Measurements from ENCODE around the gene TAB3.

TAB3 gene

DNA sequence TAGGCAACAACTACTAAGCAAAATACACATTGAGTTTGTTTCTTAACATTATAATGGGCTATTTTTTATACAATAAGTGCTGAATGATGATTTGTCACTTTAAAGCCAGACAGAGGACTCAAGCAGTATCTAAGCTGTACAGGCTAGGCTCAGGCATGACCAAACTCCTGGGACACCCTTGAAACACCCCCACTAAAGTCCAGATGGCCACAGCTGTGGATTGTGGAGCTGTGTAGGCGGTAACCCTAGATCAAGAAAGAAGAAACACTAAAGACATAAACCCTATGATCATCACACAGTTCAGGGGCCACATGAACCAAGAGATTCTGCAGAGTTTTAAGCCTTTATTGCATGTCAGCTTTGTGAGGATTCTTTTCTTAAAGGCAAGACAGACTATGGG lies 25.1 kb downstream of the TAB3 start:
- Histone ChIP-seq H3K9me3 (replicated peaks; ENCODE audit: low read length) (no peaks in the 10 kb centered on the region), H3K9ac (ENCODE audit: low read depth, low read length) (no peak overlapping the region), H3K36me3 (ENCODE audit: insufficient read depth, low read length) (no peaks in the 10 kb centered on the region), H3K4me3 (ENCODE audit: low read length) (no peak overlapping the region), H3K4me1 (ENCODE audit: control insufficient read depth, insufficient read depth, low read length) (no peaks in the 10 kb centered on the region), H3K27me3 (ENCODE audit: control insufficient read depth, insufficient read depth, low read length) (no peaks in the 10 kb centered on the region), H3K4me2 (ENCODE audit: low read length) (no peak overlapping the region)

DNA sequence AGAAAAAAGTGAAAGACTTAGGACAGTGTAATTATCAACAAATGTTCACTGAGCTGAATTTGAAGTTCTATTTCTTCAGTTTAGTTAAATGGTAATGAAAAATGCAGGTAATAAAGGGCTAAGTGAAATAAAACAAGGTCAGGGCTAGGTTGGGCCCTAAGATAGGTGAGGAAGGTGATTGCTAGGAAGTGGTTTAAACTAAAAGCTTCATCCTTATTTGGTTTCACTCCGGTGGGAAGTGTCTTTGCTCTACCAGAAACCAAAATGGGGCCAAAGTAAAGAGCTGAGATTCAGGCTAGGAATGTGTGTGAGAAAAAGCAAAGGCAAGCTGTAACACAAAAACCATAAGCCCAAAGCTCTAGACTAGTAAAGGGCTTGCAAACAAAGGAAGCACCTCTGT lies 31.0 kb downstream of the TAB3 start:
- no peak overlapping the region for H3K9ac ChIP-seq (ENCODE audit: low read depth, low read length)
- no peaks in the 10 kb centered on the region for H3K27me3 ChIP-seq (ENCODE audit: control insufficient read depth, insufficient read depth, low read length)
- H3K4me1 ChIP-seq (ENCODE audit: control insufficient read depth, insufficient read depth, low read length) = no peaks in the 10 kb centered on the region
- H3K9me3 ChIP-seq (replicated peaks; ENCODE audit: low read length) = no peaks in the 10 kb centered on the region
- H3K4me3 ChIP-seq (ENCODE audit: low read length) = no peak overlapping the region
- no peak overlapping the region for H3K4me2 ChIP-seq (ENCODE audit: low read length)
- peaks cover 12% of the 10 kb centered on the region for H3K36me3 ChIP-seq (ENCODE audit: insufficient read depth, low read length)

DNA sequence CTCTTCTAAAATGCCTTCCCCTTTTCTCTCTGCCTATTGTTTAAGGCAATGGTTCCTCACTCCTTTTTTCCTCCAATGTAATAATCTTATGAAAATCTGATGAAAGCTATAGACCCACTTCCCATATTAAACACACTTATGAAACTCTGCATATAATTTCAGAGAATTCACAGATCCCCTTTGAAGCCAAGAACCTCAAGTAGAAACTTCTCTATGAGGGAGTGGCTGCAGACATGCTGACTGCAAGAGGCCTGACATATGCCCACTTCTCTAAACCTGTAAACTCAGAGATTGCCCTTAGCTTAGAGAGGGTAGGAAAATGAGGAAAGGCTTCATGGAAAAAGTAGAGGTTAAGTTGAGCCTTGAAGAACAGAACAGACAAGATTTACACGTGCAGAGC lies 37.6 kb downstream of the TAB3 start:
- Histone ChIP-seq H3K9ac (ENCODE audit: low read depth, low read length) (no peak overlapping the region), H3K4me3 (ENCODE audit: low read length) (no peak overlapping the region), H3K36me3 (ENCODE audit: insufficient read depth, low read length) (peaks cover 12% of the 10 kb centered on the region), H3K9me3 (replicated peaks; ENCODE audit: low read length) (no peaks in the 10 kb centered on the region), H3K4me2 (ENCODE audit: low read length) (no peak overlapping the region), H3K4me1 (ENCODE audit: control insufficient read depth, insufficient read depth, low read length) (no peaks in the 10 kb centered on the region), H3K27me3 (ENCODE audit: control insufficient read depth, insufficient read depth, low read length) (no peaks in the 10 kb centered on the region)

DNA sequence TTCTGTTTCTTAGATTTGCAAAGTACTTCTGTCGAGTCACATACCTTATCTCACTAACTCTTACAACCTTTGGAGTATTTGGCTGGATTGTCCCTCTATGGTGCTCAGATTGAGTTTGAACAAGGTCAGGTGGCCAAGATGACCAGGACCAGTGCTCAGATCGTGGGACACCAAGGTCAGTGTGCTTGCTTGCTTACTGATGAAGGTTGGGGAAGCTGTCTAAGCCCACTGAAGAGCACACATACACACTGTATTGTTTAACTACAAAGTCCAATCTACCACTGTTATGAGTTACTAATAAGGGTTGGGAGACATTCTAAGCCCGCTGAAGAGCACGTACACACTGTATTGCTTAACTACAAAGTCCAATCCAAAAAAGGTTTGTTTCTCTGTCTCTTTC lies 53.7 kb downstream of the TAB3 start:
- no peaks in the 10 kb centered on the region for H3K27me3 ChIP-seq (ENCODE audit: control insufficient read depth, insufficient read depth, low read length)
- H3K4me1 ChIP-seq (ENCODE audit: control insufficient read depth, insufficient read depth, low read length) = no peaks in the 10 kb centered on the region
- no peak overlapping the region for H3K4me2 ChIP-seq (ENCODE audit: low read length)
- H3K9me3 ChIP-seq (replicated peaks; ENCODE audit: low read length) = no peaks in the 10 kb centered on the region
- H3K4me3 ChIP-seq (ENCODE audit: low read length) = no peak overlapping the region
- peaks cover 4% of the 10 kb centered on the region for H3K36me3 ChIP-seq (ENCODE audit: insufficient read depth, low read length)
- no peak overlapping the region for H3K9ac ChIP-seq (ENCODE audit: low read depth, low read length)

DNA sequence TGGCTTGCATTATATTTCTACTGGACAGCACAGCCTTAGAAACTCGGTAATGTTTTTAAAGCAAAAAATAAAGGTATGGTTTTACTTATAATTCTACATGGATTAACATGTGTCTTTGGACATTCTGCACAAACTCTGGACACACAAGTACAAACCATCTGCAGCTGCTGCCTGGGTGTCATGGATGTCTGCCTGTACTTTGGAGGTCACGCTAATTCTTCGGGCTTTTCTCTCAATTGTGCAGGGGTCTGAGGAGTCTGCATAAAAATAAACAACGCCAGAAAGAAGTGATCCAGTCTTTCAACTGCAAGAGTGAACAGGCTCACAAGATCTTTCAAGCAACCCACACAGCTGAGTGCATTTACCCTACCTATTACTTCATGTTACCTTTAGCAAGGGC lies 55.2 kb downstream of the TAB3 start:
- Histone ChIP-seq H3K9ac (ENCODE audit: low read depth, low read length) (no peak overlapping the region), H3K4me2 (ENCODE audit: low read length) (no peak overlapping the region), H3K36me3 (ENCODE audit: insufficient read depth, low read length) (peaks cover 4% of the 10 kb centered on the region), H3K9me3 (replicated peaks; ENCODE audit: low read length) (no peaks in the 10 kb centered on the region), H3K27me3 (ENCODE audit: control insufficient read depth, insufficient read depth, low read length) (no peaks in the 10 kb centered on the region), H3K4me3 (ENCODE audit: low read length) (no peak overlapping the region), H3K4me1 (ENCODE audit: control insufficient read depth, insufficient read depth, low read length) (no peaks in the 10 kb centered on the region)

DNA sequence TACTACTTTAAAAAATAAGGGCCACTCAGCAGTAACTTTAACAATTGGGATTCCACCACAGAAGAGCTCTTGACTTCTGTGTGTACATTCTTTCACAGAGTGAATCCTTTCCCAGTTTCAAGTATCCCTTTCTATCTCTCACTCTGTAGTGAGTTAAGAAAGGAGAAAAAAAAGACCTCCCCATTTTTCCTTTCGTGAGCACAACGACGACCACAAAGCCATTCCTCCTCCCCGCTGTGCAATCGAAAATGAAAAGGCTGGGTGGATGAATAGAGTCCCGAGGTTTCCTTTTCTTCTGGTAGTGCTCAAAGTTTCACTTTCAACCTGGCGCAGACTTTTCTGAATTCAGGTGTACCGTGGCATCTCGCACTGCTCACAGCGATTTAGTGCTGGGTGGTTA lies 58.0 kb downstream of the TAB3 start:
- H3K36me3 ChIP-seq (ENCODE audit: insufficient read depth, low read length) = peaks cover 4% of the 10 kb centered on the region
- H3K4me2 ChIP-seq (ENCODE audit: low read length) = no peak overlapping the region
- no peaks in the 10 kb centered on the region for H3K4me1 ChIP-seq (ENCODE audit: control insufficient read depth, insufficient read depth, low read length)
- no peaks in the 10 kb centered on the region for H3K9me3 ChIP-seq (replicated peaks; ENCODE audit: low read length)
- H3K9ac ChIP-seq (ENCODE audit: low read depth, low read length) = no peak overlapping the region
- no peaks in the 10 kb centered on the region for H3K27me3 ChIP-seq (ENCODE audit: control insufficient read depth, insufficient read depth, low read length)
- H3K4me3 ChIP-seq (ENCODE audit: low read length) = no peak overlapping the region

DNA sequence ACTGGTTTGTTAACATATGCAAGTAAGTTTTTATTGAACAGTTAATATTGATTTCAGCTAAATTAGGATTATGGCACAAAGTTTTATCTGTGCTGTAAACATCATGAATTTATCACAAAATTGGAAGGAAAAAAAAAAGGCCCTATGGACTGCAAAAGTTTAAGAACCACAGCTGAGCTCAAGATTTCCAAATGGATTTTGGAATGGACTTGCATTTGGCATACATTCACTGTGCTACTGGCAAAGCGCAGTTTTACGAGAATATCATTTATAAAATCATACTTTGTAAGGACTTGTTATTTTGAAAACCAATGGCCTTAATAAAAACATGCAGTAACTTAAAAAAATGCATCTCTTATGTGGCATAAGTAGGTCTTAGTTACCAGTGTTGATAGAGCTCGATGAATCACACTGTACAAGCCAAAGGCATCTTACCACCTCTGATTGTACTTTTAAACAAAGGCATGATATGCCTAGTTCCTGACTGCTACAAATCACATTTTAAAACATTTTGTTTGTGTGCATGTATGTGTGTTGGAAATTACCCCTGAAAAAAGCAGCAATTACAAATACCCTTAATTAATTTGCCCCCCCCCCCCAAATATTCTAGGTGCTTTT lies 58.6 kb downstream of the TAB3 start:
- Histone ChIP-seq H3K9me3 (replicated peaks; ENCODE audit: low read length) (no peaks in the 10 kb centered on the region), H3K36me3 (ENCODE audit: insufficient read depth, low read length) (peaks cover 4% of the 10 kb centered on the region), H3K4me2 (ENCODE audit: low read length) (no peak overlapping the region), H3K4me1 (ENCODE audit: control insufficient read depth, insufficient read depth, low read length) (no peaks in the 10 kb centered on the region), H3K27me3 (ENCODE audit: control insufficient read depth, insufficient read depth, low read length) (no peaks in the 10 kb centered on the region), H3K9ac (ENCODE audit: low read depth, low read length) (no peak overlapping the region), H3K4me3 (ENCODE audit: low read length) (no peak overlapping the region)

DNA sequence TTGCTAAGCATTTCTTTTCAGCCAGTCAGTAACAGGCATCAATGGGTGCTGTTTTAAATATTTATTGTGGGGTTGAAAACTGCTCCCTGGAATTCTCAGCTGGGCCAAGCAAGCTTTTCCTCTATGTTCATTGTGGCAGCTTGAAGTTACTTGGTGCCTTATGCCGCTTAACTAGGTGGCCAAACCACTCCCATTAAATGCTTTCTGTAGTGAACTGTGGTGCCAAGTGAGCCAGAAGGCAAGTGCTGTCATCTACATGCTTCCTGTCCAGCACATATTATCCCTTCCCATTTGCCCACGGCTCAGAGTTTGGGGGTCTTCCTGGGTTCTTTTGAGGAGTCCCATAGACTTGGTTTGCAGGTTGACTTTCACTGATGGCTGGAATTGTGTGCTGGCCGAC lies 64.8 kb downstream of the TAB3 start:
- Histone ChIP-seq H3K4me1 (ENCODE audit: control insufficient read depth, insufficient read depth, low read length) (no peaks in the 10 kb centered on the region), H3K9ac (ENCODE audit: low read depth, low read length) (no peak overlapping the region), H3K9me3 (replicated peaks; ENCODE audit: low read length) (no peaks in the 10 kb centered on the region), H3K4me2 (ENCODE audit: low read length) (no peak overlapping the region), H3K27me3 (ENCODE audit: control insufficient read depth, insufficient read depth, low read length) (no peaks in the 10 kb centered on the region), H3K36me3 (ENCODE audit: insufficient read depth, low read length) (no peaks in the 10 kb centered on the region), H3K4me3 (ENCODE audit: low read length) (no peak overlapping the region)

DNA sequence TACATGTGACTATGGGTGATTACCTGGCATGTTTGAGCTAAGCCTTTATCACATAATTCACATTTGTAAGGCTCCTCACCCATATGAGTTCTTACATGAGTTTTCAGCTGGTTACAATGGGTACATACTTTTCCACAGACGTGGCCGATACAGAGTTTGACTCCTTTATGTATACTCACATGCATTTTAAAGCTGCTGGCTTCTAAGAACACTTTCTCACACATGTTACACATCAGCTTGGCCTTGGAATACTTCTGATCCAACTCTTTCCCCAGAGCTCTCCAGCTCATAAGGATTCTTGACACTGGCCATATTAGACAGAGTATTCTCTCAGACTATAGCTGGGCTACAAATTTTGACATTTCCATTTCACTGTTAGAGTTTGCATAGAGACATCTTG lies 66.3 kb downstream of the TAB3 start:
- H3K9ac ChIP-seq (ENCODE audit: low read depth, low read length) = no peak overlapping the region
- H3K4me1 ChIP-seq (ENCODE audit: control insufficient read depth, insufficient read depth, low read length) = no peaks in the 10 kb centered on the region
- H3K9me3 ChIP-seq (replicated peaks; ENCODE audit: low read length) = no peaks in the 10 kb centered on the region
- no peaks in the 10 kb centered on the region for H3K27me3 ChIP-seq (ENCODE audit: control insufficient read depth, insufficient read depth, low read length)
- H3K4me3 ChIP-seq (ENCODE audit: low read length) = no peak overlapping the region
- H3K36me3 ChIP-seq (ENCODE audit: insufficient read depth, low read length) = no peaks in the 10 kb centered on the region
- H3K4me2 ChIP-seq (ENCODE audit: low read length) = no peak overlapping the region

DNA sequence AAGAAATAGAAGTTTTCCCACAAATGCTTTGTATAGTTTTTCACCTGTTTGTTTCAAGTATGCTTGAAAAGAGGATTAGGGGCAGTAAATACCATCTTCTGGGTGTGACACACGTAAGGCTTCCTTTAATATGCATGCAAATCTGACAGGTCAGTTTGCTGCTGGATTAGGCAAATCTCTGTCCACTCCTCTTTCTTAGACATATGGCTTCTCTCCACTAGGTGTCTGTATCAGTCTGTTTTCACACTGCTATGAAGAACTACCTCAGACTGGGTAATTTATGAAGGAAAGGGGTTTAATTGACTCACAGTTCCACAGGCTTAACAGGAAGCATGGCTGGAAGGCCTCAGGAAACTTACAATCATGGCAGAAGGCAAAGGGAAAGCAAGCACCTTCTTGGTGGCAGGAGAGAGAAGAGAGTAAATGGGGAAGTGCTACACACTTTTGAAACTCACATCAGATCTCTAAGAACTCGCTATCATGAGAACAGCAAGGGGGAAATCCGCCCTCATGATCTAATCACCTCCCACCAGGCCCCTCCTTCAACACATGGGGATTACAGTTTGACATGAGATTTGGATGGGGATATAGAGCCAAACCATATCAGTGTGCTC lies 66.9 kb downstream of the TAB3 start:
- H3K4me3 ChIP-seq (ENCODE audit: low read length) = no peak overlapping the region
- no peaks in the 10 kb centered on the region for H3K27me3 ChIP-seq (ENCODE audit: control insufficient read depth, insufficient read depth, low read length)
- H3K9ac ChIP-seq (ENCODE audit: low read depth, low read length) = no peak overlapping the region
- no peaks in the 10 kb centered on the region for H3K4me1 ChIP-seq (ENCODE audit: control insufficient read depth, insufficient read depth, low read length)
- H3K36me3 ChIP-seq (ENCODE audit: insufficient read depth, low read length) = no peaks in the 10 kb centered on the region
- H3K4me2 ChIP-seq (ENCODE audit: low read length) = no peak overlapping the region
- no peaks in the 10 kb centered on the region for H3K9me3 ChIP-seq (replicated peaks; ENCODE audit: low read length)

DNA sequence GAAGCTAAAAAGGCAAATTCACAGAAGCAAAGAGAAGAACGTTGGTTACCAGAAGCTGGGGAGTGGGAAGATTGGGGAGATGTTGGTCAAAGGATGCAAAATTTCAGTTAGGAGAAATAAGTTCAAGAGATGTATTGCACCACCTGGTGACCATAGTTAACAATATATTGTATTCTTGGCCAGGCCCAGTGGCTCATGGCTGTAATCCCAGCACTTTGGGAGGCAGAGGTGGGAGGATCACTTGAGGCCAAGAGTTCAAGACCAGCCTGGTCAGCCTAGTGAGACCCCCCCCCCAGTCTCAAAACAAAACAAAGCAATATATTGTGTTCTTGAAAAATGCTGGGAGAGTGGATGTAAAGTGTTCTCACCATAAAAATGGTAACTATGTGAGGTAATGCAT lies 67.9 kb downstream of the TAB3 start:
- no peak overlapping the region for H3K9ac ChIP-seq (ENCODE audit: low read depth, low read length)
- H3K4me3 ChIP-seq (ENCODE audit: low read length) = no peak overlapping the region
- H3K9me3 ChIP-seq (replicated peaks; ENCODE audit: low read length) = no peaks in the 10 kb centered on the region
- no peaks in the 10 kb centered on the region for H3K27me3 ChIP-seq (ENCODE audit: control insufficient read depth, insufficient read depth, low read length)
- no peaks in the 10 kb centered on the region for H3K36me3 ChIP-seq (ENCODE audit: insufficient read depth, low read length)
- H3K4me2 ChIP-seq (ENCODE audit: low read length) = no peak overlapping the region
- no peaks in the 10 kb centered on the region for H3K4me1 ChIP-seq (ENCODE audit: control insufficient read depth, insufficient read depth, low read length)

DNA sequence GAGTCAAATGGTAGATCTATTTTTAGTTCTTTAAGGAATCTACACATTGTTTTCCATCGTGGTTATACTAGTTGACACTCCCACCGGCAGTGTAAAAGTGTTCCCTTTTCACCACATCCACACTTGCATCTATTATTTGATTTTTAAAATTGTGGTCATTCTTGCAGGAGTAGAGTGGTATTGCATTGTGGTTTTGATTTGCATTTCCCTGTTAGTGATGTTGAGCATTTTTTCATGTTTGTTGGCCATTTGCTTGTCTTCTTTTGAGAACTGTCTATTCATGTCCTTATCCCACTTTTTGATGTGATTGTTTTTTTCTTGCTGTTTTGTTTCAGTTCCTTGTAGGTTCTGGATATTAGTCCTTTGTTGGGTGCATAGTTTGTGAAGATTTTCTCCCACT lies 70.0 kb downstream of the TAB3 start:
- Histone ChIP-seq H3K4me3 (ENCODE audit: low read length) (no peak overlapping the region), H3K36me3 (ENCODE audit: insufficient read depth, low read length) (no peaks in the 10 kb centered on the region), H3K4me1 (ENCODE audit: control insufficient read depth, insufficient read depth, low read length) (no peaks in the 10 kb centered on the region), H3K9me3 (replicated peaks; ENCODE audit: low read length) (no peaks in the 10 kb centered on the region), H3K27me3 (ENCODE audit: control insufficient read depth, insufficient read depth, low read length) (no peaks in the 10 kb centered on the region), H3K9ac (ENCODE audit: low read depth, low read length) (no peak overlapping the region), H3K4me2 (ENCODE audit: low read length) (no peak overlapping the region)
